ENCODE data around the gene TRIM10. TPM values are rescaled to one million over a fixed set of nuclear protein-coding genes. Genes with fewer than 3 reads are reported as not detected.
"Not testable (repeated sequence)": the region's sequence is repeated elsewhere in the genome, so short reads cannot be mapped to it uniquely, and the experiment has no call there.

The TRIM10 gene
- total RNA-seq, 1 donor from 2014 or later = not detected

DNA sequence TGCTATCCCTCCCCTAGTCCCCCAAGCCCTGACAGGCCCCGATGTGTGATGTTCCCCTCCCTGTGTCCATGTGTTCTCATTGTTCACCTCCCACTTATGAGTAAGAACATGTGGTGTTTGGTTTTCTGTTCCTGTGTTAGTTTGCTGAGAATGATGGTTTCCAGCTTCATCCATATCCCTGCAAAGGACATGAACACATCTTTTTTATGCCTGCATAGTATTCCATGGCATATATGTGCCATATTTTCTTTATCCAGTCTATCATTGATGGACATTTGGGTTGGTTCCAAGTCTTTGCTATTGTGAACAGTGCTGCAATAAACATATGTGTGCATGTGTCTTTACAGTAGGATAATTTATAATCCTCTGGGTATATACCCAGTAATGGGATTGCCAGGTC, 4.2 kb upstream of the TRIM10 start:
- H3K36me3 Mint-ChIP-seq (ENCODE audit: low read depth); H3K4me3 Mint-ChIP-seq (ENCODE audit: low read depth); H3K9me3 Mint-ChIP-seq; H3K27ac Mint-ChIP-seq; DNase-seq (ENCODE audit: low spot score); intact Hi-C loops (cut with micrococcal nuclease); H3K27me3 Mint-ChIP-seq (ENCODE audit: low read depth): not testable (repeated sequence)
- peaks cover 28% of the 10 kb centered on the region for H3K4me1 Mint-ChIP-seq (ENCODE audit: low read depth)

DNA sequence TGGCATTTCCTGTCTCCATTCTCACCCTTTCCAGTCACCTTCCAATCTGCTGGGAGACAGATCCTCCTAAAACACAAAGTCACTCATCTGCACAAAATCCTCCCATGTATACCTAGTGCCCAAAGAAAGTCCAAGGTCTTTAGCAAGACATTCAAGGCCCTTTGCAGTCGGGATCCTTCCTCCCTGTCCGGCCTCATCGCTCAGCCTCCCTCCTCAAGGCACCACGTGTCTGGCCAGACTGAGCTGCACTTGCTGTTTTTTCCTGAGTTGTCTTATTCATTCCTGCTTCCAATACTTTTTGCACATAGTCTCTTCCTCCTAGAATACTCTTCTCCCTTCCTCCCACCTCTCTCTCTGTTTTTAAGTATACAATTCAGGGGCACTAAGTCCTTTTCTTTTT, 3.7 kb upstream of the TRIM10 start:
- Mint-ChIP-seq H3K27ac (no peak overlapping the region), H3K4me3 (ENCODE audit: low read depth) (no peak overlapping the region), H3K9me3 (no peaks in the 10 kb centered on the region), H3K36me3 (ENCODE audit: low read depth) (no peaks in the 10 kb centered on the region), H3K4me1 (ENCODE audit: low read depth) (peaks cover 25% of the 10 kb centered on the region), H3K27me3 (ENCODE audit: low read depth) (peaks cover 3% of the 10 kb centered on the region)
- DNase-seq (ENCODE audit: low spot score) = no peak
- intact Hi-C loops (cut with micrococcal nuclease) = no loop called here

DNA sequence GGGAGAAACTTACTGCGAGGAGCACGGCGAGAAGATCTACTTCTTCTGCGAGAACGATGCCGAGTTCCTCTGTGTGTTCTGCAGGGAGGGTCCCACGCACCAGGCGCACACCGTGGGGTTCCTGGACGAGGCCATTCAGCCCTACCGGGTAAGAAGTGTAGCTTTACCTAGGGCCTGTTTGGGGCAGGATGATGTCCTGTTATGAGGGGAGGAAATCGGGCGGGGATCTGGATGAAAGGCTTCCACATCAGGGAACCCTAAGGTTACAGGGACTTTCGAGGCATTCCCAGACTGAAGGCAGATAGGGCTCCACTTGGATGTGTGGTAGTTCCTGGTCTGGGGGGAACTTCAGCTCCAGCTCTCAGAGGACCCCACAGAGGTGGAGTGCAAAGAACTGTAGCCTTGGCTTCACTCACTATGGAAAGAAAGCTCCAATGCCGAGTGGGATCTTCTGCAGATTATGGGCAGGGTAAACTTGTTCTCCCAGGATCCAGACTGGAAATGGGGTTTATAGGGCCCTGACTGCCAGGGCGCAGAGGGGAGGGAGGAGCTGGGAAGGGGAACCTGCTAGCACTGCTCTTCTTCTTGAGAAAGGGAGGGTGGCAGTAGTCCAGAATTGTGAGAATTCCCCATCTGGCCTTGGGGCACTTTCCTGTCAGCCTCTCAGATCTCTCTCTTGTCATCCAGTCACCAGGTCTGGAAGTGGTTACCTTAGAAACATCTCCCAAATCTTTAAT, 3.1 kb upstream of the TRIM10 start:
- Mint-ChIP-seq H3K4me1 (ENCODE audit: low read depth) (peaks cover 23% of the 10 kb centered on the region), H3K27ac (no peak overlapping the region), H3K36me3 (ENCODE audit: low read depth) (no peaks in the 10 kb centered on the region), H3K9me3 (no peaks in the 10 kb centered on the region), H3K27me3 (ENCODE audit: low read depth) (peaks cover 3% of the 10 kb centered on the region), H3K4me3 (ENCODE audit: low read depth) (no peak overlapping the region)
- DNase-seq (ENCODE audit: low spot score) = peak; percentile 6
- intact Hi-C loops (cut with micrococcal nuclease) = no loop called here

DNA sequence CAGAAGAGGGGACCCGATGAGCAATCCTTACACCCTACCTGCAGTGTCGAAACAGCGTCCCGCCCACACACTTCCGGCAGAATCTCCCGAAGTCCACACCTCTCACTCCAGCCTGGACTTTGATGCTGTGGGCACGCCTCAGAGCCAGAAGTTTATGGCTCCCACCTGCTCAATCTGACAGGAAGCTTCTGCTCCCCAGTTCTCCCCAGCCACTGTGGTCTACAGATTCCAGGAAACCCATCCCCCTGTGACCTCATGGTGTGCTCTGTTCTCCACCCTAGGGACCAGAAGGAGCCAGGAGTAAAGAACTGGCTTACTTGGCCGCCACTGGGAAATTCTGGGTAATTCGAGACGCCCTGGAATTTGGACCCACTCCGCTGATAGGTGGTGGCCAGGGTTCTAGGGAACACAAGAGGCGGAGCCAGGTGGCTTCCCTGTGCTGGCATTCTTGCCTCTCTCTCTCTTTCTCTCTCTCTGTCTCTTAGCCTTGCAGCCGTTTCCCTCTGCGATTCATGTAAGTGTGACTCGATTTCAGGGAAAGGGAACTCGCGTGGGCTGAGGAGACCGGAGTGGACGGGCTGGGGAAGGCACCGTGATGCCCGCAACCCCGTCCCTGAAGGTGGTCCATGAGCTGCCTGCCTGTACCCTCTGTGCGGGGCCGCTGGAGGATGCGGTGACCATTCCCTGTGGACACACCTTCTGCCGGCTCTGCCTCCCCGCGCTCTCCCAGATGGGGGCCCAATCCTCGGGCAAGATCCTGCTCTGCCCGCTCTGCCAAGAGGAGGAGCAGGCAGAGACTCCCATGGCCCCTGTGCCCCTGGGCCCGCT, 2.3 kb upstream of the TRIM10 start, which contains the start of gene TRIM15:
Gene TRIM15 (plus strand): TSS at position 457 of the 828 bp plus-strand sequence. CDS start 139 bp downstream, at position 596.
- Mint-ChIP-seq H3K27me3 (ENCODE audit: low read depth) (peaks cover 2% of the 10 kb centered on the region), H3K4me1 (ENCODE audit: low read depth) (peaks cover 27% of the 10 kb centered on the region)
- intact Hi-C loops (cut with micrococcal nuclease) = no loop called here

DNA sequence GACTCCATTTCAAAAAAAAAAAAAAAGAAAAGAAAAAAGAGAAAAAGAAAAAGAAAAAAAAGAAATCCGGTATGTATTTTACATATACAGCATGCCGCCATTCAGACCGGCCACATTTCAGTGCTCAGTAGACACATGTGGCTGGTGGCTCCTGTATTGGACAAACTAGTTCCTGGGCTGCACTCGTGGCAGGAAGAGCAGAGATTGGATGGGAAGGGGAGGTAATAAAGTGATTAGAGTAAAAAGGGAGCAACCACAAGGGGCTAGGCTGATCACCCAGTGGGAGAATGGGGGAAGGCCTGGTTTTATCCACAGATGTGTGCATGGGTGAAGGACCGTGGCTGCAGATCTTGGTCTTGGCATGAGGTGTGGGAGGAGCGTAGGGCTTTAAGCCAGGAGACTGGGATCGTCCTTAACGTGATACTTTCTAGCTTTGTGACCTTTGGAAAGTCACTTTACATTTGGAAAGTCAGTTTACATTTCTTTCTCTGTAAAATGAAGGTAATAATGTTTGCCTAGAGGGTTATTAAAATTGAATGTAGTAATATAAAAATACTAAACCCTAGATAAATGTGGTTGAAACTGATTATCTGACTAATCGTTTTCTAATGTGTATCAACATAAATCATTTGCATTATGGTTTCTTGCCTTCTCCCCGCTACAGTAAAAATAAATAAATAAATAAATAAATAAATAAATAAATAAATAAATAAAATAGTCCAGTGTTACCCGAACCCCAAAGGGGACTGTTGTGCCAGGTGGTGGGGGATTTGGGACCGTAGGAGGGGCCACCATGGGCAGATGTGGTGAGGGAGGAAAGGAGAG, 1.5 kb upstream of the TRIM10 start:
- H3K9me3 Mint-ChIP-seq = no peaks in the 10 kb centered on the region
- no peak for DNase-seq (ENCODE audit: low spot score)
- no peak overlapping the region for H3K4me3 Mint-ChIP-seq (ENCODE audit: low read depth)
- intact Hi-C loops (cut with micrococcal nuclease) = no loop called here
- no peaks in the 10 kb centered on the region for H3K36me3 Mint-ChIP-seq (ENCODE audit: low read depth)
- peaks cover 25% of the 10 kb centered on the region for H3K4me1 Mint-ChIP-seq (ENCODE audit: low read depth)
- no peaks in the 10 kb centered on the region for H3K27me3 Mint-ChIP-seq (ENCODE audit: low read depth)
- no peak overlapping the region for H3K27ac Mint-ChIP-seq

More for the DNA sequence above, 2.3 kb upstream of the TRIM10 start, which contains the start of gene TRIM15:
- H3K9me3 Mint-ChIP-seq = no peaks in the 10 kb centered on the region
- peak; percentile 18 for DNase-seq (ENCODE audit: low spot score)
- H3K27ac Mint-ChIP-seq = no peak within 1 kb of the TSS
- H3K36me3 Mint-ChIP-seq (ENCODE audit: low read depth) = no peaks in the 10 kb centered on the region
- no peak within 1 kb of the TSS for H3K4me3 Mint-ChIP-seq (ENCODE audit: low read depth)

DNA sequence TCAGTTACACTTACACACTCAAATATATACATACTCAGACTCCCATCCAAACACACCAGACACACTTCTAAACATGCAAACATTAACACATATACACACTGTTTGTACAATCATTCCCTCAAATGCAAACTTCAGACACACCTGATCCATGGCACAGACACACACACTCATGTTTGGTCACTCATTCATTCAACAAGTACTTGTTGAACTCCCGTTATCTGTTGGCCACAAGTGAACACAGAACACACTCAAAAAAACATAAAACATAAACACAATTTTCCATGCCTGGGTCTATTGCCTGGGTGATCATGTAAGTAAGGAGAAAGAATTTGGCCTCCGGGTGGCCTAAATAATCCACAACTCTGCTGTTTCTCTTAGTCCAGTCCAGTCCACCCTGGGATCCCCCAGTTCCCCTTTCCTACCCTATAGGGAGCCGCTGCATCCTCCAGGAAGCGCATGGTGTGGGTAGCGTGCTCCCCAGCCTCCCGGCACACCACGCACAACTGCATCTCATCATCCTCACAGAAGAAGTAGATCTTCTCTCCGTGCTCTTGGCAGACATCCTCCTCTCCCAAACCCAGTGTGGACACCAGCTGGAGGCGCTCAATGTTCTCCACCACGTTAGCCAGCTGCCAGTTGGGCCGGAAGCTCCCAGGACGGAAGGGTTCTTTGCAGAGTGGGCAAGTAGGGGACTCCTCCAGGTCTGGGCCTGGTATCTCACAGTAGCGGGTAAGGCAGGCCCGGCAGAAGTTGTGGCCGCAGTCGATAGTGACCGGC, 815 bp downstream of the TRIM10 start:
- no peak overlapping the region for H3K27ac Mint-ChIP-seq
- DNase-seq (ENCODE audit: low spot score) = peak; percentile 6
- H3K4me3 Mint-ChIP-seq (ENCODE audit: low read depth) = no peak overlapping the region
- H3K36me3 Mint-ChIP-seq (ENCODE audit: low read depth) = no peaks in the 10 kb centered on the region
- H3K9me3 Mint-ChIP-seq = no peaks in the 10 kb centered on the region
- H3K27me3 Mint-ChIP-seq (ENCODE audit: low read depth) = peaks cover 3% of the 10 kb centered on the region
- H3K4me1 Mint-ChIP-seq (ENCODE audit: low read depth) = peaks cover 17% of the 10 kb centered on the region
- intact Hi-C loops (cut with micrococcal nuclease) = no loop called here

DNA sequence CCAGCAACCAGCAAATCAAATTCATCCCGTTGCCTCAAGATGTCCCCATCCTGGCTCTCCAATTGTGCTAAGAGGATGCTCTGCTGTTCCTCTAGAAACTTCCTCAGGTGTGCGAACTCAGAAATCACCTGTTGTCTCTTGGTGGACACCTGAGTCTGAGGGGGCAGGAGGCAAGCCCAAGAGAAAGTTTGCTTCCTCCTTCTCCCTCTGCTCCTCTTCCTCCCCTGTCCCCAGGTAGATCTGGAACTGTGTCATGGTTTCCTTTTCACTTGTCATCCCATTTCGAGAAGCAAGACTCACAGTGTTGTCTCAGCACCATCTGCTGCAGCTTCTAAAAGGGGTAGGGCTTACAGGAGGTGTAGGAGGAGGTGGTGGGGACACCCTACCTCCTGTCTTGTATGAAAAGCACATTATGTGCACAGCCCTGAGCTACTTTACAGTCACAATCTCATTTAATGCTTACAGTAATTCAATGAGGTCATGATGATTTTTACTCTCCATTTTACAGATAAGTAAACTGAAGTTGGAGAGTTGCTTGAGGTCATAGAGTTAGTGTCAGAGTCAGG, 2.5 kb downstream of the TRIM10 start:
- Mint-ChIP-seq H3K4me1 (ENCODE audit: low read depth) (peaks cover 13% of the 10 kb centered on the region), H3K36me3 (ENCODE audit: low read depth) (no peaks in the 10 kb centered on the region), H3K27me3 (ENCODE audit: low read depth) (peaks cover 4% of the 10 kb centered on the region), H3K4me3 (ENCODE audit: low read depth) (no peak overlapping the region), H3K9me3 (no peaks in the 10 kb centered on the region), H3K27ac (no peak overlapping the region)
- no peak for DNase-seq (ENCODE audit: low spot score)
- intact Hi-C loops (cut with micrococcal nuclease) = no loop called here

DNA sequence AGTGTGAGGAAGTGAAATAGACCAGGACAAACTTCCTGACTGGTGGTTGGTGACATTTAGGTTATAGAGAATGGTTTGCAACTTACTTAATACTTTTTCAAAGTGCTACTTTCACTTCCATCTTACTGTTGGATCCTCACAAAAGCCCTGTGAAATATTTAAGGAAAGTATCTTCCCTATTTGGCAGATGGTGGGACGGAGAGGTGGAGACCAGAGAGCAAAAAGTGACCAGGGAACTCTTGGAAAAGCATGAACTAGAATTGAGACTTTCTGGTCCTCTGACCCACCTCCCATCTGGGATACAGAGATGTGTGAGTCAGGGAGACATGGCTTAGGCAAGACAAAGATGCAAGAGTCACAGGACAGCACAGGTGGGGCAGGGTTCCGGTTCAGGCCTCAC, 3.0 kb downstream of the TRIM10 start:
- DNase-seq (ENCODE audit: low spot score) = no peak
- H3K9me3 Mint-ChIP-seq = no peaks in the 10 kb centered on the region
- intact Hi-C loops (cut with micrococcal nuclease) = no loop called here
- no peak overlapping the region for H3K27ac Mint-ChIP-seq
- no peak overlapping the region for H3K4me3 Mint-ChIP-seq (ENCODE audit: low read depth)
- H3K36me3 Mint-ChIP-seq (ENCODE audit: low read depth) = no peaks in the 10 kb centered on the region
- H3K27me3 Mint-ChIP-seq (ENCODE audit: low read depth) = peaks cover 8% of the 10 kb centered on the region
- peaks cover 12% of the 10 kb centered on the region for H3K4me1 Mint-ChIP-seq (ENCODE audit: low read depth)

DNA sequence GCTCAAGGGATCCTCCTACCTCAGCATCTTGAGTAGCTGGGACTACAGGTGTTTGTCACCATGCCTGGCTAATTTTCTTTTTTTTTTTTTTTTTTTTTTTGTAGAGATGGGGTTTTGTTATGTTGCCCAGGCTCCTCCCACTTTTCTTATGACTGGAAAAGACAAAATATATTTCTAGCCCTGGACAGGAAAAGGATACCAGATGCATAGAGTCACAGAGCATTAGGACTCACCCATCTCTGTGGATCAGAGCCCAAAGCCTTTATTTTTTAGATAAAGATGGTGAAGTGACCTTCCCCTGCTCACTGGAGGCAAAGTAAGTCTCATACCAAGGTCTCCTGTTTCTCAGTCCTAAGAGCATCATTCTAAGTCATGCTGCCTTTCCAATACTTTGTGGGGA, 3.4 kb downstream of the TRIM10 start:
- no peaks in the 10 kb centered on the region for H3K9me3 Mint-ChIP-seq
- H3K27me3 Mint-ChIP-seq (ENCODE audit: low read depth) = peaks cover 10% of the 10 kb centered on the region
- H3K4me1 Mint-ChIP-seq (ENCODE audit: low read depth) = peaks cover 12% of the 10 kb centered on the region
- intact Hi-C loops (cut with micrococcal nuclease) = no loop called here
- no peak overlapping the region for H3K4me3 Mint-ChIP-seq (ENCODE audit: low read depth)
- DNase-seq (ENCODE audit: low spot score) = no peak
- no peaks in the 10 kb centered on the region for H3K36me3 Mint-ChIP-seq (ENCODE audit: low read depth)
- H3K27ac Mint-ChIP-seq = no peak overlapping the region

DNA sequence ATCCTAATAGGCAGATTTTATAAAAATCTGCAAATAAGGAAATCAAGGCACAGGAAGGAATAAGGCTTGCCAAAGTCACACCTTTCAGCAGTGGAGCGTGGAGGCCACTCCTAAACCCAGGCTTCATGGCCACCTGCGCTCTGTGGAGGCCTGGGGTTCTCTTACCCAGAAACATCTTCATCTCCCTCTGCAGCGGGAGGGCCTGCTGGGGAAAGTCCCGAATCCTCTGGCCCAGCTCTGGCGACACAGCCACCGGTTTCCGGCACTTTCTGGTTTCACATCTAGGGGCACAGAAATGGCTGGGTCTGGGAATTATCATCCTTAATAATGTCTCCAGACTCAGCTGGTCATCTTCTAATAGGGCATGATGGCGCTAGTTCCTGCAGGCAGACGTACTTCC, 4.2 kb downstream of the TRIM10 start:
- H3K27me3 Mint-ChIP-seq (ENCODE audit: low read depth) = peaks cover 13% of the 10 kb centered on the region
- DNase-seq (ENCODE audit: low spot score) = no peak
- H3K4me3 Mint-ChIP-seq (ENCODE audit: low read depth) = no peak overlapping the region
- H3K36me3 Mint-ChIP-seq (ENCODE audit: low read depth) = no peaks in the 10 kb centered on the region
- intact Hi-C loops (cut with micrococcal nuclease) = no loop called here
- H3K27ac Mint-ChIP-seq = no peak overlapping the region
- no peaks in the 10 kb centered on the region for H3K9me3 Mint-ChIP-seq
- H3K4me1 Mint-ChIP-seq (ENCODE audit: low read depth) = peaks cover 12% of the 10 kb centered on the region

DNA sequence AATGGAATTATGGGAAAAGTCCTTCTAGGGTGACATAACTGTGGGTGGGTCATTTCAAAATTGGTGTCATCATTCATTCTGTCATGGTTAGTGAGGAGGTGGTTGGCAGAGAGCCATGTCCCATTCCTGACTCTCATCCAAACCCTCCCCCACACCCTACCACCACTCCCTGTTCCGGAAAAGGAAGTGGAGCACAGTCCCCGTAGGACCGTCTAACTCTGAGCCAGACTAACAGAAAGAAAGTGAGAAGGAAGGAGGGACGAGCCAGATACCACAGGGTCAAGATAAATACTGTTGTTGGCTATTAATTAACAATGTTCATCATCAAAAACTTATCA, 4.8 kb downstream of the TRIM10 start:
- DNase-seq (ENCODE audit: low spot score) = no peak
- Mint-ChIP-seq H3K27me3 (ENCODE audit: low read depth) (peaks cover 13% of the 10 kb centered on the region), H3K4me1 (ENCODE audit: low read depth) (peaks cover 14% of the 10 kb centered on the region), H3K4me3 (ENCODE audit: low read depth) (no peak overlapping the region), H3K36me3 (ENCODE audit: low read depth) (no peaks in the 10 kb centered on the region), H3K27ac (no peak overlapping the region), H3K9me3 (no peaks in the 10 kb centered on the region)
- intact Hi-C loops (cut with micrococcal nuclease) = no loop called here

Measured in activated T-helper 2 cell treated with anti-CD3 and anti-CD28 coated beads, Interferon-gamma antibody, Interleukin-2, Interleukin-4, amounts not matched to agents 10 μg/mL and 5 μg/mL and 100 μg/mL, durations not matched to agents 14 hours and 24 hours and 36 hours (primary cell).